A549 (cell line): ENCODE results near the gene CDC45. TPM values are rescaled to one million over a fixed set of nuclear protein-coding genes. Genes with fewer than 3 reads are reported as not detected.

Experiments used
- ATAC-seq, 2 experiments: fragments of 200-7000 bp in 1 of 2; fragments of >200 bp in 1 of 2; cut with Nextera tagmentation in 1 of 2; cut with Tn5 transposase in 1 of 2; 3 replicates each; pipeline versions ENCODE4 v1.8.0 to v1.9.1; 2018 to 2020; ENCODE audit warnings: mild to moderate bottlenecking in 1 of 2, moderate library complexity in 1 of 2
- CTCF ChIA-PET: fragments of 300-600 bp; sonication (Branson Sonifier 250); formaldehyde crosslinking; extraction: SDS; loops from one replicate; lab custom pipeline; 2021; ENCODE audit warnings: antibody characterized with exemption, inconsistent platforms; lab: Yijun Ruan, JAX
- POLR2A ChIA-PET: fragments of 350-600 bp; formaldehyde crosslinking; extraction: SDS; loops from one replicate; lab custom pipeline; 2021; ENCODE audit warnings: antibody characterized with exemption, inconsistent platforms; lab: Yijun Ruan, JAX
- DNase-seq, 2 experiments: peaks; one replicate each; pipeline versions ENCODE4 v3.0.0 to v3.0.0-alpha.2; 2011 to 2016; ENCODE audit warnings: low read depth in 1 of 2, low spot score in 1 of 2
- FAIRE-seq: peaks from 2 replicates; lab custom pipeline; 2011; peaks lifted over from hg19 to GRCh38; lab: Jason Lieb, UNC
- H3K27ac ChIP-seq, 2 experiments: fragments of >200 bp; sonication (Bioruptor Twin); formaldehyde crosslinking; 3 replicates each; pipeline ENCODE4 v1.5.1; 2016 to 2017
- H3K4me1 ChIP-seq: fragments of >200 bp; sonication (Bioruptor Twin); formaldehyde crosslinking; 3 replicates; pipeline ENCODE4 v1.6.1; 2016
- H3K4me2 ChIP-seq: fragments of >200 bp; sonication (Bioruptor Twin); formaldehyde crosslinking; 3 replicates; pipeline ENCODE4 v1.6.1; 2016
- H3K4me3 ChIP-seq: fragments of >200 bp; sonication (Bioruptor Twin); formaldehyde crosslinking; 3 replicates; pipeline ENCODE4 v1.5.1; 2016
- H3K9me3 ChIP-seq: fragments of >200 bp; sonication (Bioruptor Twin); formaldehyde crosslinking; 3 replicates; pipeline ENCODE4 v1.6.1; 2016
- ATOH8 ChIP-seq: fragments of 250-450 bp; sonication (Bioruptor Pico); IDR thresholded peaks from 2 replicates; pipeline ENCODE4 v1.5.0; 2020; ENCODE audit warnings: low read depth, mild to moderate bottlenecking, moderate library complexity
- BHLHE40 ChIP-seq: IDR thresholded peaks from 2 replicates; pipeline ENCODE4 v1.6.1; 2012; ENCODE audit warnings: low read depth, low read length, inconsistent platforms
- CBX2 ChIP-seq: fragments of 200-600 bp; sonication (generic); IDR thresholded peaks from 2 replicates; pipeline ENCODE4 v1.6.1; 2016; ENCODE audit warnings: low read depth, mild to moderate bottlenecking, borderline replicate concordance
- CHD2 ChIP-seq: fragments of 150-350 bp; IDR thresholded peaks from 2 replicates; pipeline ENCODE4 v1.6.1; 2014; ENCODE audit warnings: low read length; ENCODE audit not compliant: partially characterized antibody
- E2F6 ChIP-seq: IDR thresholded peaks from 2 replicates; pipeline ENCODE4 v1.6.1; 2012; ENCODE audit warnings: low read depth, borderline replicate concordance
- EHF ChIP-seq: fragments of 250-450 bp; sonication (Bioruptor Pico); IDR thresholded peaks from 2 replicates; pipeline ENCODE4 v1.5.0; 2020; ENCODE audit warnings: mild to moderate bottlenecking
- GATA3 ChIP-seq: IDR thresholded peaks from 2 replicates; pipeline ENCODE4 v1.6.1; 2012; ENCODE audit warnings: borderline replicate concordance
- HMGXB4 ChIP-seq: fragments of 250-450 bp; sonication (Bioruptor Pico); IDR thresholded peaks from 2 replicates; pipeline ENCODE4 v1.5.0; 2021; ENCODE audit warnings: mild to moderate bottlenecking, moderate library complexity, borderline replicate concordance
- HOXB5 ChIP-seq: fragments of 250-450 bp; sonication (Bioruptor Pico); IDR thresholded peaks from 2 replicates; pipeline ENCODE4 v1.5.0; 2020; ENCODE audit warnings: mild to moderate bottlenecking, moderate library complexity
- JUNB ChIP-seq: fragments of >200 bp; sonication (Bioruptor Twin); formaldehyde crosslinking; IDR thresholded peaks from 2 replicates; pipeline ENCODE4 v1.6.1; 2016
- KDM1A ChIP-seq: fragments of 200-600 bp; sonication (generic); IDR thresholded peaks from 2 replicates; pipeline ENCODE4 v1.6.1; 2016; ENCODE audit warnings: low read depth, mild to moderate bottlenecking
- NPAS2 ChIP-seq: fragments of 250-450 bp; sonication (Bioruptor Pico); IDR thresholded peaks from 2 replicates; pipeline ENCODE4 v1.8.0; 2022; ENCODE audit warnings: mild to moderate bottlenecking, moderate library complexity, borderline replicate concordance
- NR3C1 ChIP-seq: fragments of >200 bp; sonication (Bioruptor Twin); formaldehyde crosslinking; IDR thresholded peaks from 3 replicates; pipeline ENCODE4 v1.6.1; 2017
- POLR2A ChIP-seq: IDR thresholded peaks from 2 replicates; pipeline ENCODE4 v1.6.1; 2012; ENCODE audit warnings: mild to moderate bottlenecking, low read length
- RCOR1 ChIP-seq: fragments of 150-350 bp; IDR thresholded peaks from 2 replicates; pipeline ENCODE4 v1.6.1; 2014; ENCODE audit warnings: antibody characterized with exemption, low read length, low read depth
- SMC3 ChIP-seq: fragments of >200 bp; sonication (Bioruptor Twin); formaldehyde crosslinking; IDR thresholded peaks from 3 replicates; pipeline ENCODE4 v1.6.1; 2018; ENCODE audit warnings: inconsistent platforms
- TP53 ChIP-seq: fragments of 250-450 bp; sonication (Bioruptor Pico); IDR thresholded peaks from 2 replicates; pipeline ENCODE4 v1.5.0; 2021; ENCODE audit warnings: mild to moderate bottlenecking, moderate library complexity
- USF2 ChIP-seq: fragments of 450-650 bp; IDR thresholded peaks from 2 replicates; pipeline ENCODE4 v1.6.1; 2014; ENCODE audit warnings: antibody characterized with exemption
- ZFP36 ChIP-seq: fragments of 450-650 bp; IDR thresholded peaks from 2 replicates; pipeline ENCODE4 v1.6.1; 2014; ENCODE audit warnings: borderline replicate concordance; ENCODE audit not compliant: partially characterized antibody
- ZNF302 ChIP-seq: fragments of 250-450 bp; sonication (Bioruptor Pico); IDR thresholded peaks from 2 replicates; pipeline ENCODE4 v1.9.0; 2021; ENCODE audit warnings: inconsistent platforms, mild to moderate bottlenecking, moderate library complexity
- whole genome bisulfite sequencing: methylation state at CpG from one replicate; pipeline ENCODE4 v1.1.6; 2017; ENCODE audit errors: missing lambda C conversion rate; 5-methylcytosine and 5-hydroxymethylcytosine counted together
- polyA plus RNA-seq, 4 experiments: library from polyadenylated mRNA; depleted of rRNA in 3 of 4; stranded (reverse); fragments of >200 nt; fragmentation: RNase III in 1 of 4; extraction: RNeasy Plus Mini Kit Qiagen cat#74134 plus additional on column Dnase treatment in 1 of 4; gene quantifications; 2 replicates in 3 of 4; 3 replicates in 1 of 4; pipeline ENCODE4 v1.2.3, GENCODE V29; 2011 to 2017
- TF ChIP-seq, protein P1 (sequence below): fragments of >200 bp; sonication (Bioruptor Twin); formaldehyde crosslinking; IDR thresholded peaks from 2 replicates; pipeline ENCODE4 v1.6.1; 2016

CDC45 gene
- polyA plus RNA-seq, 2 of the 4 experiments (the other 2 are of a cell fraction): 47.2 to 51.6 TPM

- Histone ChIP-seq H3K9me3 (no peaks in the 10 kb centered on the region), H3K4me3 (no peak overlapping the region), H3K4me1 (no peaks in the 10 kb centered on the region), H3K27ac (no peak overlapping the region), H3K4me2 (no peak overlapping the region)
- ChIA-PET POLR2A (no interaction called here), CTCF (no interaction called here)
- DNase-seq (no peak), FAIRE-seq (no peak), ATAC-seq (no peak)
- WGBS: 96% methylated on average over 8 of the region's 10 CpGs
- TF ChIP-seq SMC3 (no peak), CBX2 (no peak), RCOR1 (no peak), KDM1A (no peak), NPAS2 (CRISPR knock-in tag) (no peak), CHD2 (no peak), HMGXB4 (CRISPR knock-in tag) (no peak), JUNB (no peak), NR3C1 (no peak), HOXB5 (CRISPR knock-in tag) (no peak), USF2 (no peak), E2F6 (no peak), POLR2A (no peak), ZFP36 (no peak), TP53 (CRISPR knock-in tag) (no peak)
- TF ChIP-seq, all 56 proteins: peak for 0
Observed at GRCh38 chr22:19517171-19517500, 37.4 kb downstream of the CDC45 start.

- no peak overlapping the region for H3K4me3 ChIP-seq
- no peak overlapping the region for H3K4me2 ChIP-seq
- H3K4me1 ChIP-seq: no peaks in the 10 kb centered on the region
- FAIRE-seq (no peak), DNase-seq (no peak), ATAC-seq (no peak)
- H3K27ac ChIP-seq: no peak overlapping the region
- WGBS: 87% methylated on average over 12 of the region's 12 CpGs
- CTCF ChIA-PET: interaction anchor here (1.5 kb wide), 1 partner anchor 114 kb away, joined by 3 read pairs; no protein-coding TSS in a partner anchor
- no peaks in the 10 kb centered on the region for H3K9me3 ChIP-seq
- TF ChIP-seq, protein P1, sequence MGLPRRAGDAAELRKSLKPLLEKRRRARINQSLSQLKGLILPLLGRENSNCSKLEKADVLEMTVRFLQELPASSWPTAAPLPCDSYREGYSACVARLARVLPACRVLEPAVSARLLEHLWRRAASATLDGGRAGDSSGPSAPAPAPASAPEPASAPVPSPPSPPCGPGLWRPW: no peak
- no peak for TF ChIP-seq ATOH8
- no peak for TF ChIP-seq HOXB5 (CRISPR knock-in tag)
- TF ChIP-seq GATA3: no peak
- TF ChIP-seq KDM1A: no peak
- TF ChIP-seq EHF (CRISPR knock-in tag): no peak
- TF ChIP-seq ZNF302 (CRISPR knock-in tag): no peak
- TF ChIP-seq BHLHE40: no peak
- no peak for TF ChIP-seq HMGXB4 (CRISPR knock-in tag)
- TF ChIP-seq, all 56 proteins: peak for 0
- POLR2A ChIA-PET: no interaction called here
Observed at GRCh38 chr22:19517919-19518611, 38.3 kb downstream of the CDC45 start.
